ENCODE measurements around the gene TGFB2. TPM values are rescaled to one million over a fixed set of nuclear protein-coding genes. Genes with fewer than 3 reads are reported as not detected.

TGFB2 gene
- total RNA-seq, 1 experiment from 2014 or later = 2.5 TPM

- TF ChIP-seq ZNF232 (CRISPR knock-in tag; IDR thresholded peaks at IDR 0.05) (no peak), ZNF425 (CRISPR knock-in tag; conservative IDR thresholded peaks at IDR 0.05) (no peak)
Measured at GRCh38 chr1:218380125-218380977, 35.2 kb downstream of the TGFB2 start (continued).

- Mint-ChIP-seq H3K4me1 (peaks cover 7% of the 10 kb centered on the region), H3K4me3 (no peak overlapping the region), H3K27ac (no peak overlapping the region), H3K36me3 (no peaks in the 10 kb centered on the region), H3K9me3 (no peaks in the 10 kb centered on the region), H3K27me3 (ENCODE audit: low read depth) (no peaks in the 10 kb centered on the region)
- DNase-seq (ENCODE audit: low spot score) (no peak), ATAC-seq (no peak)
- POLR2A ChIA-PET = no interaction called here
- CTCF ChIA-PET = no interaction called here
- TF ChIP-seq SMAD3 (CRISPR knock-in tag; IDR thresholded peaks at IDR 0.05; ENCODE audit: borderline replicate concordance) (no peak), ZBTB21 (CRISPR knock-in tag; IDR thresholded peaks at IDR 0.05; ENCODE audit: borderline replicate concordance) (no peak), IRF2 (CRISPR knock-in tag; IDR thresholded peaks at IDR 0.05; ENCODE audit: borderline replicate concordance, low read depth) (no peak), ARID4B (CRISPR knock-in tag; IDR thresholded peaks at IDR 0.05; ENCODE audit: borderline replicate concordance) (no peak), PRRX2 (CRISPR knock-in tag; IDR thresholded peaks at IDR 0.05) (no peak), ATF1 (CRISPR knock-in tag; IDR thresholded peaks at IDR 0.05) (no peak), ZSCAN18 (CRISPR knock-in tag; IDR thresholded peaks at IDR 0.05) (no peak), NR3C1 (CRISPR knock-in tag; conservative IDR thresholded peaks at IDR 0.05; ENCODE audit: low read depth) (no peak), TCF7 (CRISPR knock-in tag; IDR thresholded peaks at IDR 0.05; ENCODE audit: low read depth) (no peak), GABPB1 (CRISPR knock-in tag; IDR thresholded peaks at IDR 0.05) (no peak), AR (CRISPR knock-in tag; IDR thresholded peaks at IDR 0.05) (no peak), PREB (CRISPR knock-in tag; IDR thresholded peaks at IDR 0.05; ENCODE audit: borderline replicate concordance) (no peak), CDX4 (CRISPR knock-in tag; IDR thresholded peaks at IDR 0.05; ENCODE audit: borderline replicate concordance) (no peak), PRDM15 (CRISPR knock-in tag; IDR thresholded peaks at IDR 0.05) (no peak), TP53 (CRISPR knock-in tag; IDR thresholded peaks at IDR 0.05) (no peak)
Measured at GRCh38 chr1:218382261-218382660, 37.1 kb downstream of the TGFB2 start.

Data from WTC11 (cell line).